GM23248 (cell line): ENCODE results near the gene DNAJC21.

Experiments
- EZH2 ChIP-seq: fragments of 200-600 bp; sonication (generic); IDR thresholded peaks from 2 replicates; pipeline ENCODE4 v1.6.1; 2018; ENCODE audit warnings: antibody characterized with exemption, mild to moderate bottlenecking; ENCODE audit not compliant: insufficient read depth, poor library complexity, severe bottlenecking
- EZH2phosphoT487 ChIP-seq: fragments of 200-600 bp; sonication (generic); IDR thresholded peaks from 2 replicates; pipeline ENCODE4 v1.6.1; 2018; ENCODE audit warnings: antibody characterized with exemption, moderate library complexity, mild to moderate bottlenecking, low read depth; ENCODE audit not compliant: insufficient read depth

DNA sequence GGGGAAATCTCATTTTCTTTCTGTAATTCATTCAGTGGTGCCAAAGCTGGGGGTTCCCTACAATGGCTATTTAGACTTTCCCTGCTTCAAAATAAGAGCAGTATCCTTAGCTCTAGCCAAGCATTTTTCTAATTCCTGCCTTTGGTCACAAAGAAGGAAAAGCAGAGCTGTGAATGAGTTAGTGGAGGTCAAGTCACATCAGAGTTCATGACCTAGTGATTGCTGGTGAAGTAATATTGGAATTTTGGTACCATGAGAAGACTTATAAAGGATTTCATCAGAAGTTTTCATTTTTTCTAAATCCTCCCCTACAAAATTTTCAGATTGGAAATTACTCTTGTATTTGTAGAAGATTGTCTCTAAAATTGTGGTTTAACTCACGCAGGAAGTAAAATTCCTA is 28.0 kb downstream of the DNAJC21 start:
- TF ChIP-seq EZH2, result no peak
- TF ChIP-seq EZH2phosphoT487, result no peak
